Measurements from ENCODE around the gene ENPP4.
A peak's percentile ranks its signal among the peaks of the same experiment; 100 is the strongest.
"Not testable (repeated sequence)": the region's sequence is repeated elsewhere in the genome, so short reads cannot be mapped to it uniquely, and the experiment has no call there.

Gene ENPP4

GRCh38 chr6:46135176-46135575 is 5.4 kb downstream of the ENPP4 start:
- no peak overlapping the region for H3K4me3 ChIP-seq (ENCODE audit: low read depth, low read length)
- H3K27me3 ChIP-seq (ENCODE audit: control insufficient read depth, insufficient read depth, low read length): peaks cover 6% of the 10 kb centered on the region
- no peak overlapping the region for H3K9ac ChIP-seq (ENCODE audit: low read depth, low read length)
- H3K36me3 ChIP-seq (ENCODE audit: control insufficient read depth, insufficient read depth, low read length): no peaks in the 10 kb centered on the region
- no peaks in the 10 kb centered on the region for H3K9me3 ChIP-seq (ENCODE audit: control insufficient read depth, insufficient read depth, low read length)
- H3K4me1 ChIP-seq (ENCODE audit: control insufficient read depth, insufficient read depth, low read length): no peaks in the 10 kb centered on the region

GRCh38 chr6:46136831-46137230 is 7.0 kb downstream of the ENPP4 start:
- no peaks in the 10 kb centered on the region for H3K9me3 ChIP-seq (ENCODE audit: control insufficient read depth, insufficient read depth, low read length)
- no peak overlapping the region for H3K9ac ChIP-seq (ENCODE audit: low read depth, low read length)
- no peaks in the 10 kb centered on the region for H3K4me1 ChIP-seq (ENCODE audit: control insufficient read depth, insufficient read depth, low read length)
- no peak overlapping the region for H3K4me3 ChIP-seq (ENCODE audit: low read depth, low read length)
- no peaks in the 10 kb centered on the region for H3K27me3 ChIP-seq (ENCODE audit: control insufficient read depth, insufficient read depth, low read length)
- H3K36me3 ChIP-seq (ENCODE audit: control insufficient read depth, insufficient read depth, low read length): no peaks in the 10 kb centered on the region

- Histone ChIP-seq H3K9me3 (ENCODE audit: control insufficient read depth, insufficient read depth, low read length) (no peaks in the 10 kb centered on the region), H3K9ac (ENCODE audit: low read depth, low read length) (no peak overlapping the region), H3K4me1 (ENCODE audit: control insufficient read depth, insufficient read depth, low read length) (no peaks in the 10 kb centered on the region), H3K27me3 (ENCODE audit: control insufficient read depth, insufficient read depth, low read length) (no peaks in the 10 kb centered on the region), H3K36me3 (ENCODE audit: control insufficient read depth, insufficient read depth, low read length) (no peaks in the 10 kb centered on the region), H3K4me3 (ENCODE audit: low read depth, low read length) (no peak overlapping the region)
Measured at GRCh38 chr6:46137387-46137786, 7.6 kb downstream of the ENPP4 start.

GRCh38 chr6:46138281-46138680 is 8.5 kb downstream of the ENPP4 start:
- Histone ChIP-seq H3K9ac (ENCODE audit: low read depth, low read length) (no peak overlapping the region), H3K4me3 (ENCODE audit: low read depth, low read length) (no peak overlapping the region), H3K27me3 (ENCODE audit: control insufficient read depth, insufficient read depth, low read length) (no peaks in the 10 kb centered on the region)

GRCh38 chr6:46144270-46144669 is 14.5 kb downstream of the ENPP4 start:
- no peak overlapping the region for H3K4me3 ChIP-seq (ENCODE audit: low read depth, low read length)

More at GRCh38 chr6:46138281-46138680, 8.5 kb downstream of the ENPP4 start:
- no peaks in the 10 kb centered on the region for H3K36me3 ChIP-seq (ENCODE audit: control insufficient read depth, insufficient read depth, low read length)
- no peaks in the 10 kb centered on the region for H3K9me3 ChIP-seq (ENCODE audit: control insufficient read depth, insufficient read depth, low read length)
- H3K4me1 ChIP-seq (ENCODE audit: control insufficient read depth, insufficient read depth, low read length): no peaks in the 10 kb centered on the region

GRCh38 chr6:46149066-46149465 is 19.3 kb downstream of the ENPP4 start:
- H3K4me1 ChIP-seq (ENCODE audit: control insufficient read depth, insufficient read depth, low read length); H3K9ac ChIP-seq (ENCODE audit: low read depth, low read length); H3K9me3 ChIP-seq (ENCODE audit: control insufficient read depth, insufficient read depth, low read length): not testable (repeated sequence)

More at GRCh38 chr6:46144270-46144669, 14.5 kb downstream of the ENPP4 start:
- Histone ChIP-seq H3K27me3 (ENCODE audit: control insufficient read depth, insufficient read depth, low read length) (no peaks in the 10 kb centered on the region), H3K9me3 (ENCODE audit: control insufficient read depth, insufficient read depth, low read length) (no peaks in the 10 kb centered on the region), H3K4me1 (ENCODE audit: control insufficient read depth, insufficient read depth, low read length) (no peaks in the 10 kb centered on the region), H3K36me3 (ENCODE audit: control insufficient read depth, insufficient read depth, low read length) (no peaks in the 10 kb centered on the region), H3K9ac (ENCODE audit: low read depth, low read length) (no peak overlapping the region)

GRCh38 chr6:46156701-46157100 is 26.9 kb downstream of the ENPP4 start:
- H3K4me1 ChIP-seq (ENCODE audit: control insufficient read depth, insufficient read depth, low read length): no peaks in the 10 kb centered on the region
- no peaks in the 10 kb centered on the region for H3K27me3 ChIP-seq (ENCODE audit: control insufficient read depth, insufficient read depth, low read length)
- no peak overlapping the region for H3K9ac ChIP-seq (ENCODE audit: low read depth, low read length)
- no peaks in the 10 kb centered on the region for H3K9me3 ChIP-seq (ENCODE audit: control insufficient read depth, insufficient read depth, low read length)
- H3K36me3 ChIP-seq (ENCODE audit: control insufficient read depth, insufficient read depth, low read length): no peaks in the 10 kb centered on the region
- H3K4me3 ChIP-seq (ENCODE audit: low read depth, low read length): no peak overlapping the region

More at GRCh38 chr6:46149066-46149465, 19.3 kb downstream of the ENPP4 start:
- H3K4me3 ChIP-seq (ENCODE audit: low read depth, low read length); H3K27me3 ChIP-seq (ENCODE audit: control insufficient read depth, insufficient read depth, low read length); H3K36me3 ChIP-seq (ENCODE audit: control insufficient read depth, insufficient read depth, low read length): not testable (repeated sequence)

GRCh38 chr6:46159229-46159628 is 29.4 kb downstream of the ENPP4 start:
- no peak overlapping the region for H3K9ac ChIP-seq (ENCODE audit: low read depth, low read length)
- no peaks in the 10 kb centered on the region for H3K9me3 ChIP-seq (ENCODE audit: control insufficient read depth, insufficient read depth, low read length)
- H3K36me3 ChIP-seq (ENCODE audit: control insufficient read depth, insufficient read depth, low read length): no peaks in the 10 kb centered on the region
- no peaks in the 10 kb centered on the region for H3K4me1 ChIP-seq (ENCODE audit: control insufficient read depth, insufficient read depth, low read length)
- no peak overlapping the region for H3K4me3 ChIP-seq (ENCODE audit: low read depth, low read length)
- no peaks in the 10 kb centered on the region for H3K27me3 ChIP-seq (ENCODE audit: control insufficient read depth, insufficient read depth, low read length)

GRCh38 chr6:46160102-46160501 is 30.3 kb downstream of the ENPP4 start:
- H3K9ac ChIP-seq (ENCODE audit: low read depth, low read length): no peak overlapping the region
- no peaks in the 10 kb centered on the region for H3K36me3 ChIP-seq (ENCODE audit: control insufficient read depth, insufficient read depth, low read length)
- H3K4me3 ChIP-seq (ENCODE audit: low read depth, low read length): no peak overlapping the region
- H3K9me3 ChIP-seq (ENCODE audit: control insufficient read depth, insufficient read depth, low read length): no peaks in the 10 kb centered on the region
- H3K4me1 ChIP-seq (ENCODE audit: control insufficient read depth, insufficient read depth, low read length): no peaks in the 10 kb centered on the region
- H3K27me3 ChIP-seq (ENCODE audit: control insufficient read depth, insufficient read depth, low read length): no peaks in the 10 kb centered on the region

- peak within 1 kb of the TSS; percentile 97 for H3K4me3 ChIP-seq (ENCODE audit: low read depth, low read length)
- no peaks in the 10 kb centered on the region for H3K36me3 ChIP-seq (ENCODE audit: control insufficient read depth, insufficient read depth, low read length)
- H3K4me1 ChIP-seq (ENCODE audit: control insufficient read depth, insufficient read depth, low read length): no peaks in the 10 kb centered on the region
- H3K27me3 ChIP-seq (ENCODE audit: control insufficient read depth, insufficient read depth, low read length): no peaks in the 10 kb centered on the region
- peak within 1 kb of the TSS; percentile 78 for H3K9ac ChIP-seq (ENCODE audit: low read depth, low read length)
- no peaks in the 10 kb centered on the region for H3K9me3 ChIP-seq (ENCODE audit: control insufficient read depth, insufficient read depth, low read length)
Measured at GRCh38 chr6:46170357-46171289, 40.8 kb downstream of the ENPP4 start, which contains the start of gene ENPP5. Gene ENPP5 (minus strand): TSS chr6:46170980. CDS start chr6:46168262, 2,718 bp downstream.

GRCh38 chr6:46172176-46172575 is 42.4 kb downstream of the ENPP4 start:
- no peak overlapping the region for H3K4me3 ChIP-seq (ENCODE audit: low read depth, low read length)

GRCh38 chr6:46174904-46175303 is 45.1 kb downstream of the ENPP4 start:
- H3K27me3 ChIP-seq (ENCODE audit: control insufficient read depth, insufficient read depth, low read length): no peaks in the 10 kb centered on the region
- H3K9ac ChIP-seq (ENCODE audit: low read depth, low read length): no peak overlapping the region
- no peak overlapping the region for H3K4me3 ChIP-seq (ENCODE audit: low read depth, low read length)
- H3K36me3 ChIP-seq (ENCODE audit: control insufficient read depth, insufficient read depth, low read length): no peaks in the 10 kb centered on the region
- H3K4me1 ChIP-seq (ENCODE audit: control insufficient read depth, insufficient read depth, low read length): no peaks in the 10 kb centered on the region
- H3K9me3 ChIP-seq (ENCODE audit: control insufficient read depth, insufficient read depth, low read length): no peaks in the 10 kb centered on the region

More at GRCh38 chr6:46172176-46172575, 42.4 kb downstream of the ENPP4 start:
- Histone ChIP-seq H3K36me3 (ENCODE audit: control insufficient read depth, insufficient read depth, low read length) (no peaks in the 10 kb centered on the region), H3K9me3 (ENCODE audit: control insufficient read depth, insufficient read depth, low read length) (no peaks in the 10 kb centered on the region), H3K4me1 (ENCODE audit: control insufficient read depth, insufficient read depth, low read length) (no peaks in the 10 kb centered on the region), H3K27me3 (ENCODE audit: control insufficient read depth, insufficient read depth, low read length) (no peaks in the 10 kb centered on the region), H3K9ac (ENCODE audit: low read depth, low read length) (no peak overlapping the region)

Data from iPS-15b (cell line).